ENCODE results near the gene CLSTN2. TPM values are rescaled to one million over a fixed set of nuclear protein-coding genes. Genes with fewer than 3 reads are reported as not detected.

The CLSTN2 gene
- total RNA-seq, 2 experiments from 2014 or later: not detected

DNA sequence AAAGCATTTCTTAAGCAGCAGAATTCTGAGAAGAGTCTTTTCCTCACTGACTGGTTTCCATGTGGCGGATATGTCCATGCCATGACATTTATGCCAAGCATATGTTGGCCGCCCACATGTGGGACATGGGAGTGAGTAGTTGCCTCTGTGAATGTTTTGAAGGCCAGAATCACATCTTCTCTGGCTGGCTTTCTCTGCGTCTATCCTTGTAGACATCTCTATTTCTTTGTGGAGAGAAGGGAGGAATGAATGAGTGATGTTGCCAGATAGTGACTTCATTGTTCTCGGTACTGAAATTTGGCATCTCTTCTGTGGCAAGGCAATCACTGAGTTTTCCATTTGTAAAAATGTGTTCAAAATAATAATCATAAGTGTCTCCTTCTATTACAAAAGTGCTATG is 316.0 kb downstream of the CLSTN2 start:
- ChIA-PET CTCF (no interaction called here), POLR2A (no interaction called here)

DNA sequence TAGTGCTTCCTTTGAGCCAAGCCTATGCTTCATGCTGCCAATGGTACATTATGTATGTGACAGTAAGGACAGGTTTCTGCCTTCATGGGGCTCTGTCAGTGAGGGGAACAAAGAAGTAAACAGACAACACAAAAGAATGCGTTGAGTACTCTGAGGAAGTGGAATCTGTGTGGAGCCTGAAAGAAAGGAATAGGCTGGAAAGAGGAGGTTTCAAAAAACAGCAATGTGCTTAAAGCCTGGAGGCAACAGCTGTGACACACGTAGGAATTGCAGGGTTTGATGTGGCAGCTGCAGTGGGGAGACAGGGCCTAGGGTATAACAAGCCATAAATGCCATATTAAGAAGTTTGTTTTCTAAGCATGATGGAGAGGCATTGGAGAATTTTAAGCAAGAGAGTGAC is 316.7 kb downstream of the CLSTN2 start:
- ChIA-PET POLR2A (no interaction called here), CTCF (no interaction called here)

DNA sequence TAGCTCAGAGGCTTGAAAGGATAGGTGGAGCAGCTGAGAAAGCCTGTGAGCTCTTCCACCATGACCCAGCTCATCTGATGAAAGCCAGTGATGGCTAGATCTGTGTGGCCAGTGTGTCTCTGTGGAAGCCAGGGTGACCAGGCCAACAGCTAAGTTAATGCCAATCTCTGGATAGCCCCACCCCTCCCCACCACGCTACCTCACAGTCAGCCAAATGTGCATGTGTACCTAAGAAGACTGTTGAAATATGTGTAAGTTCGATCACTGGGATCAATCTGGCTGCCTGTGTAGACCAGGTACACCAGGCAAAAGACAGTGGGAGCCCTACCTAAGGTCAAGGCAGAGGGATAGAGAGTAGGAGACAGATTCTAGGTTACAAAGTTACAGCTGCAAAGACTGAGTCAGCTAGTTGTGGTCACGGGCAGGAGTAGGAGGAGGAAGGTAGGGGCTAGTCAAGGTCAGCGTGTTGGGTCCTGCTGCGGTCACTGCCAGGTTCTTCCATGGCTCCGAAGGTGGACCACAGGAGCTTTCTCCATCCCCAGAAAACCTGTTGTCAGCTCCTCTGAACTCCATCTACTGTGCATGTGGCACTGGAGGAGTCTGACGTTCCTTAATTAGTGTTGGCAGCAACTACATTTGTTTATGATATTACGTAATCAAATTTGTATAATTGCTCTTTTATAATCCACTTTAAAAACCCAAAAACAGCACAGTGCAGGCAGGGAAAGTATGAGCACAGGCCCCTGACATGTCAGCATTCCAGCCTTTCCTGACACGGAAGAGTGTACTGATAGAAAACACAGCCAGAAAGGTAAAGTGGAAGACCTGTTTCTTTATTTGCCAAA is 318.0 kb downstream of the CLSTN2 start:
- ChIA-PET CTCF (no interaction called here), POLR2A (no interaction called here)

DNA sequence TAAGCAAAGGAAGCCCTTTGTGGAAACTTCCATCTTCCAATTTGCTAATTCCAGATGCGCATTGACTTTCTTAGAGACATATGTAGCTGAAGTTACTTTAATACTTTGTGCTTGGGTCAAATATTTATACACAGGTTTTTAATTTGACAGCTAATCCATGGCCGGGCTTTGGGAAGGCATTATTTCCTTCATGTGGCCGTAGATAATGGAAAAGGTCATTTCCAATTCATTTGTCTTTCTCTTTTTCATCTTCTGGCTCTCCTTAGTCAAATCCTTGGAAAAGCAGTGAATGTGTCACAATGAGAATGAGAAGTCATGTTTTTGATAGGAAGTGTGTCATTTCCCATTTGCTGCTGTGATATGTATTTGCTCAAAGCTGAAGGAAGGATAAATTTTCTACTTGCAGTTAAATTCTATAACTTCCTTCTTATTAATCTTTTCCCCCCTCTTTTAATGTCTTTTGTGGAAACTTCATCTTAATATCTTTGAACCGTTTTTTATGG is 323.3 kb downstream of the CLSTN2 start:
- CTCF ChIA-PET: no interaction called here
- POLR2A ChIA-PET: no interaction called here

DNA sequence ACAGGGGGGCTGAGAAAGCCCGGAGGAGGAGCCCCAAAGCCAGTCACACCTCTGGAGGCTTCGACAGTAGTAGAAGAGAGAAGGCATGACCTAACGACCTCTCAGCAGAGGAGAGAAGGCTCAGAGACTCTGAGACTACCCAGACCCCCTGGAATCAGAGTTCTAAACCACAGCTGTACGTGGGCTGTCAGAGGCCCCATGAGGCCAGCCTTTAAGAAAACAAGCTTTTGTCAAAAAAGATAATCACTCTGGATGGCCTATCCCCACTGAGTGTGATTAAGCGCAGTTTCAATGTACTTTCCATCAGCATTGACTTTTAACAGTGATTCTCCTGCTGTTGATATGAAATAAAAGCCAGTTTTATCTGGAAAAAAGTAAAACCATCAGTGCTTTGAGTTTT is 330.3 kb downstream of the CLSTN2 start:
- ChIA-PET POLR2A (no interaction called here), CTCF (no interaction called here)

DNA sequence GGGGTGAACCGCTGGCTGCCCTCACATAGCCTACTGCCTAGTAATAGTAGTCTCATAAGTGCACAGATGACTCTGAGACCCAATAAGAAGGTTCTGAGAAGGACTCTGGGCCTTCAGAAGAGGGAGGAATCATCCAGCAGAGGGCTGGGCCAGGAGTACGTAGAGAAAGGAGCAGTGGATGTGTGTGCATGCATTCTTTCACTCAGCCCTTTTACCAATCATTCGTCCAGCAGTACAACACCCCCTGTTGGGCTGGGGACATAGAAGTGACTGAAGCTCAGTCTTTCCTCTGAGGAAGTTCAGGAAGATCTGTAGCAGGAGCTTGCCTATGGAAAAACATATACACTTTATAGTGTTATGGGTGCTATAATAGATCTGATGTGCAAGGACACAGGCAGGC is 333.1 kb downstream of the CLSTN2 start:
- POLR2A ChIA-PET: no interaction called here
- CTCF ChIA-PET: no interaction called here

DNA sequence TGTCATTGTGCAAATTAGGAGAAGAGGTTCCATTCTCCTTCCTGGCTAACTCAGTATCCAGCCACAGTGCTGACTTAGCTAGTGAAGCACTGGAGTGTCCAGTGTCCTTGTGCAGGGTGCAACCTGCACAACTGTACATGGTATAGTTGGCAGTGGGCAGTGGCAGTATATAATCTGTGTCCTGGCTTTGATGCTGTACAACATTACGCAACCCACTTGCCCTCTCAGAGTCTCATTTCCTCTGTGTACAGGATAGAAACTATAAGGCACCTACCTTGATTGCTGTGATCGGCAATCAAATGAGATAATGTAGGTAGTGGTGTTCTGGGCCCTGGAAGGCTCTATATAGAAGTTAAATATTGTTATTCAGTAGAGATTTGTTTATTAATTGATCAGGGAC is 333.6 kb downstream of the CLSTN2 start:
- POLR2A ChIA-PET: no interaction called here
- CTCF ChIA-PET: no interaction called here

DNA sequence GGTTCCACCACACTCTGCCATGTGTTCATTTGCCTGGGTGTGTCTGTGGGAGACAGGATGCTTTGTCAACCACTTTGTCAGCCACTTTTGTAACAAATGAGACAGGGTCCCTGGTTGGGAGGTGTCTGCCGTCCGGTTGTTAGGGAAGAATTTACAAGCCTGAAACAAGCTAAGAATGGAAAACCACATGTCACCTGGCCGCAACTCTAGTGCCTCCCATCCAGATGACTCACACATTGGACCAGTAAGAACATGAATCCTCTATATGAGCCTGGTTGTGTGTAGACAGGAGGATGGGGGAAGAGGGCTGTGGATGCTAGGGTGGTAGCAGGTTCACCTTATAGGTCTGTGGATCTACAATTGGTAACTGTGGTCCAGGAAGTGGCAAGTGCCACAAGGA is 335.3 kb downstream of the CLSTN2 start:
- CTCF ChIA-PET: no interaction called here
- POLR2A ChIA-PET: no interaction called here

DNA sequence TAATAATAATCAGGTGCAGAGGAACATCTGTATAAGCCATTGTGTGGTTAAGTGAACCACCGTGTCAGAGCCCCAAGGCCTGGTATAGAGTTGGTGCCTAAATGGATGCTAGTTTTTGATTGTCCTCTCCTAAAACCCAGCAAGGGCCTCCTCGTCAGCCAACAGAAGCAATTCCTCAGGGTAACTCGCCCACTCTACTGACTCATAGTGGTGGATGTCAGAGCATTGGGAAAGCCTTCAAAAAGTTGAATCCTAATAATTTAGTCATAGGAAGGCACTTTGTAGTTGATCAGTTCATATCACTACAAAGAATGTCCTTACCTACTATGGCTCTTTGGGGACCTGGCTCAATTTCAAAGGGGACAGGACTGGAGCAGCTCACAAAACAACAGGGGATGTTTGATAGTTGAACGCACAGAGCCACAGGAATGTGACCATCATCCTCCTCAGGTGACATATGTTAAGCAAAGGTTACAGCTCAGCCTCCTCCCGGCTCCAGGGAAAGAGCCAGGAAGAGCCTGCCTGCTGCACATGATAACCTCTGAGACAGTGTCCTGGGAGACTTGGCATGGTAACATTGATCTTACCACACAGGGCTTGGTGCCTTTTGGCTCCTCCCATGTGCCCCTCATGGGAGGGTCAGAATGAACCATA is 338.7 kb downstream of the CLSTN2 start:
- POLR2A ChIA-PET: no interaction called here
- CTCF ChIA-PET: no interaction called here

DNA sequence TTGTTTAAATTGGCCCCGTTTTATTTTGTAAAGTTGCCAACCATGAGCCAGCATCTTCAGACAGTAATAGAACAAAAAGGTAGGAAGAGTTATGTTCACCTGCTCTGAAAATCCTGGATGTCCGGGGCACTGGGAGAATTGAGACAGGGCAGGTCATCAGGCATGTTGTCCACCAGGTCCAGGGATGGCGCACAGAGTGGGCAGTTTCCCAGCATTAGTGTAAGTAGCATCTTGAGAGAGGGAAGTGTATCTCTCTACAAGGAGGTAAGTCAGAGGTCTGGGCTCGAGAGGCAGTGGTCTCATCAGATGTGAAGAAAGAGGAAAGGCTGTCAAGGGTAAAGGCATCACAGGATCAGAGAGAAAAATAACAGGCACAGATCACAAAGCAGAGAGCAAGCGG is 339.4 kb downstream of the CLSTN2 start:
- POLR2A ChIA-PET: no interaction called here
- CTCF ChIA-PET: no interaction called here

DNA sequence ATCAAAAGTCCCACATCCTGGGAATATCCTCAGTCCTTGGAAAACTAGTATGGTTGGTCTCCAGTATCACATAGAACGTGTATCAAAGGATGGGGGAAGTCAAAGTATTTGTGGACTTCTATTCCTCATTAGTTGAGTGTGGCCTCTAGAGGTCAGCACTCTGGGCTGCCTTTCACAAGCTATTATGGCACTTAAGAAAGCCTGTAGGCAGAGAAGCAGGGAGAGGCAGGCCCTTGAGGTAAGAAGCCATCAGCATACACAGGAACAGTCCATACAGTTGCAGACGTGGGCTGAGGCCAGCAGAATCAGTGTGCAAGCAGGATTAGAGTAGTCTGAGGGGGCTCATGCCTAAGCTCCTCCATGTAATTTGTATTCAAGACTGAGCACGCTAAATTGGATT is 341.7 kb downstream of the CLSTN2 start:
- POLR2A ChIA-PET: no interaction called here
- CTCF ChIA-PET: no interaction called here

DNA sequence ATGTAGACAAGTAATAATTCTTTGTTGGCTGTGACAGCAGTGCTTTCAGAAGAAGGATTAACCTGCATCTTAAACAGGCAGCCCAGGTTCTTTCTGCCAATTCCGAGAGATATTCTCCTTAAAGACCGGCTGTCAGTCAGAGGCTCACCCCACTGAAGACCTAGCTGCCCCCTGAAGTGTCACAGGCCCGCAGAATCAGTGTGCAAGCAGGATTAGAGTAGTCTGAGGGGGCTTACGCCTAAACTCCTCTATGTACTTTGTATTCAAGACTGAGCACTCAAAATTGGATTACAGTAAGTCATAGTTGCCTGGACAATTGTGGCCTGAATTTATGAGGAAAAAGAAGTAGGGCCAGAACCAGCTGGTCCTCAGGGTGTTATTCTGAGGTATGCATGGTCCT is 342.9 kb downstream of the CLSTN2 start:
- ChIA-PET POLR2A (no interaction called here), CTCF (no interaction called here)

DNA sequence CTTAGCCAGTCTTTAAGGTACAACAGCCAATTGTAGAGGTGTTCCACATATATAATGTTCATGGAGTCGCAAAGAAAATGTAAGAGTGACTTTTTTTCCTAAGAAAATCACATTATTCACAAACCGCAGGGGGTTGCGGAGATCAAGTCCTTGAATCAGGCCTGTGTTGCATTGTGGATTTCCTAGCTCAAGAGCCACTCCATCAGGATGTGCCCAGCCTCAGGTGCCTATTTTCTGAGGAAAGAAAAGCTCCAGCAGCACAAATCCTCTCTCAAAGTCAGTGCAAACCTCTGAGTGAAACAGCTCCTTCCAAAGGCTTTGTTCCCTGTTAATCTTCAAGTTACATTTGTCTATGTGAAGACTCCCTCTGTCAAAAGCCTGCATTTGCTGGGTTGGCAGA is 349.4 kb downstream of the CLSTN2 start:
- POLR2A ChIA-PET: no interaction called here
- CTCF ChIA-PET: interaction anchor here (0.9 kb wide), 1 partner anchor 14 kb away, joined by 3 read pairs; no protein-coding TSS in a partner anchor

DNA sequence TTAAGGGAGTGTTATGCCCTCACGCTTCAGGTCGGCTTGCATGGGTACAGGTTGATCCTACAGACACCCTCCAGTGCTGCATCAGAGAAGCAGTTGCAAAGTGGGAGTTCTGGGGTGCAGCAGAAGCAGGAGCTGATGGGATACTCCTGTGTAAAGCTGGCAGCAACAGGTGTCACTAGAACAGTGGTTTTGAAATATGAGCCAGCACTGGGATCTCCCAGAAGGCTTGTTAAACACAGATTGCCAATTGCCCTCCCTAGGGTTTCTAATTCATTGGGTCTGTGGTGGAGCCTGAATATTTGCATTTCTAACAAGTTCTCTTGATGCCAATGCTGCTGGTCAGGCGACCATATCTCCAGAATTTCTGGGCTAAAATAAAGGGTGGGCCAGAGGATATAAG is 350.4 kb downstream of the CLSTN2 start:
- POLR2A ChIA-PET: no interaction called here

DNA sequence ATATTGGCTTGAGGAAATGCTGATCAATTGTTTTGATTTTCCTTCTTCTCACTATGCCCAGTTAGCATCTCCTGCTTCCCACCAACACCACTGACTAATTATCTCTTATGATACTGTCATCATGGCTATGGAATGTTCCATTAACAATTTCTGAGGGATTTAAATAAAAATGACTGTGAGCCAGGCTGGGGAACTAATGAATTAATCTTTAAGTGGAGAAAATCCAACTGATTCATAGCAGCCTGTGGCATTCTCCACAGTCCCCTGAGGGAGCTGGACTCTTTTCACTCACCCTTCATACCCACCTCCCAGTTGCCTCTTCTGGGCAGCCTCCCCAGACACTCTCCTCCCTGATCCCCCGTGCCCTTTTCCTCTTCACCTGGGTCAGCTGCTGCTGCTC is 353.6 kb downstream of the CLSTN2 start:
- ChIA-PET CTCF (no interaction called here), POLR2A (no interaction called here)

More for the DNA sequence above, 350.4 kb downstream of the CLSTN2 start:
- CTCF ChIA-PET: no interaction called here

DNA sequence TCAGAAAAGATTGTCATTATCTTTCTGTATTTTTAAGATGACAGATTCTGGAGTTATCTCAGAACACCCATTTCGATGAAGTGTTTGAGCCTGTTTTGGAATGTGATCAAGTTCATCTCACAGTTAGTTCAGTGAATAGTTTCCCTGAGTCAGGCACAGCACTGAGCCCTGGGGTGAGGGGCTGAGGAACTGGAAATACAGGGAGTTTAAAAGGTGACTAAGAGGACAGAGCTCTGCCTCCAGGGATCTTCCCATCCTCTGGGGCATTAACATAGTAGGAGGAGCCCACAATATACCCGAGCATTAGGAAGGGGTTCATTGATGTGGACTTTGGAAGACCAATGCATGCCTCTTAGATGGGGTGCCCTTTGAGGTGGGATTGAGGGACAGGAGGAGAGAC is 355.1 kb downstream of the CLSTN2 start:
- POLR2A ChIA-PET: no interaction called here
- CTCF ChIA-PET: no interaction called here

DNA sequence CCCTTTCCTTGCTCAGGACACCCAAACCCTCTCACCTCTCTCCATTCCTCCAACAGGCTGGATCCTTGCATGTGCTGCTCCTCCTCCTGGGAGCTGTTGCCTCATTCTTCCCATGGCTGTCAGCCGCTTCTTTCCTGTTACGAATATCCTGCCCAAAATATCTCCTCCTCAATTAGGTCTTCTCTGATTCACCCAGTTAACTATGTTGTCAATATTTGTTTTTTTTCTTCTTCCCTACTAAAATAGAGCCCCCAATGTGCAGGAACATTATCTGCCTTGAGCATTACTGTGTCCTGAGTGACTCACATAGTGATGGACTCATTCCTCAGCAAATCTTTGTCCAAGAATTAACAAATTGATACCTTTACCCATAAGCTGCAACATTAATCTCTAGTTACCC is 357.2 kb downstream of the CLSTN2 start:
- ChIA-PET POLR2A (no interaction called here), CTCF (no interaction called here)

DNA sequence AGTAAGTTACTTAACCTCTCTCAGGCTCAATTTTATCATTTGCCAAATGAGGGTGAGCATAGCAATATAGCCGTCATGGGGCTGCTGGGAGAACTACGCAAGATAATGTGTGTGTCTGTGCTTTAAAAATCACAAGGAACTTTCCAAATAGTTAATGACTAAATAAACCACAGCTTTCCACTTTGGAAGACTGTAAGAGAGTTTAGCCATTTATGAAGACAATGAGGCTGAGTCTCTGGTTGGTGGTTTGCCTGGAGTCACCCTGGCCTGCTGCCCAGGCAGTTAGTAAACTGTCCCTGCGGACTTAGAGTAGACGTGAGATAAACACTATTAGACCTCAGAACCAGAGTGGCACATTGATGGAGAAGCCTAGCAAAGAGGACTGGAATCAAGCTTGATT is 357.7 kb downstream of the CLSTN2 start:
- POLR2A ChIA-PET: no interaction called here
- CTCF ChIA-PET: no interaction called here

DNA sequence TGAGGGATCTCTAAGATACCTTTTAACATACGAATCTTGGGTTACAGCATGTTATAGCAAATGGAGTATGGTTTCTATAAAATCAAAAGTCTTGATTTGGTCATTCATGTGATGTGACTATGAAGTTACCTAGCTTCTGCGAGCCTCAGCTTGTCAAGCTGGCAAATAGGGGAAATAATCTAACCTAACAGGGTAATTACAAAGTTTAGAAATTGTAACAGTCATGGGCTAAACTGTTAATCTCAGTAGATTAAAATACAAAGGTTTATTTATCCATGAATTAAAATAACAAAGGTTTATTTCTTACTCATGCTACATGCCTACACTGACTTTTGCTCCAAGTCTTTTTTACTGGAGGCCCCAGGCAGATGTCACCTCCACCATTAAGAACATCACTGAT is 359.1 kb downstream of the CLSTN2 start:
- ChIA-PET POLR2A (no interaction called here), CTCF (no interaction called here)

DNA sequence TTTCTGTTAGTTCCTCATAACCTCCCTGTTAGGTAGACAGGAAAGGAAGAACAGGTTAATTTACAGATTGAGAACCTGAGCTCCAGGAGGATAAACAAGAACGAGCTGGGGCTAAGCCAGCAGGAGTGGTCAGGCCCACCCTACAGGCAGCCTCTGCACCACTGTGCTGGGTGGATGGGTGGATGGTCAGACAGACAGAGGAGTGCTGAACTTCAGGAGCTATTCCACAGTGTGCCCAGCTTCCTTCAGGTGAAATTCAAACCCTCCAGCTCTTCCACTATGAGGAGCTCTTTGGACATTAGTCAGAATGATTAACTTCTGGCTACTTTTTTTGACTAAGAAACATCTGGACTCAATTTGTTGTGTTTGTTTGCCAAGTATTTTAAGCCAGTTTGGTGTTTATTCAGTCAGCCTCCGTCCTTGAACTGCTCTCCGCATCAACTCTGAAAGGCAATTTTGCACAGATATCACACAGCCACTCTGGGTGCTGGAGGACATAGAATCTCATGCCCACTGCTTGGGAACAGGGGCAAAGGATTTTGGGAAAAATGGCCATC is 361.9 kb downstream of the CLSTN2 start:
- POLR2A ChIA-PET: no interaction called here
- CTCF ChIA-PET: no interaction called here

DNA sequence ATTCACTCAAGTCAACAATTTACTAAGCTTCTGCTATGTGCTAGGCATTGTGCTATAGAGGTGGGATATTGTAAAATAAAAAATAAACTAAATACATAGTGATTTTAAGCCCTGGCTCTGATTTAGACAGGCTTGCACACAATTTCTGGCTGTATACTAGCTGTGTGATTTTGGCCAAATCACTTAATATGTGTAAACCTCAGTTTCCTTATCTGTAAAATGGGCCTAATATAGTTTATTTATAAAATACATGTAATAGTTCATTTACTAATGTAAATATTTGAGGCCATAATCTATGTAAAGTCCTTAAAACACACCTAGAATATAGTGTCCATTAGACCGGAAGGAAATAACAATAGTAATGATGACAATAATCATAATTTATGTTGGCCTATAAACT is 363.1 kb downstream of the CLSTN2 start:
- ChIA-PET POLR2A (no interaction called here), CTCF (interaction anchor here (0.6 kb wide), 1 partner anchor 14 kb away, joined by 3 read pairs; no protein-coding TSS in a partner anchor)

Data from activated CD8-positive, alpha-beta memory T cell treated with anti-CD3 and anti-CD28 coated beads for 36 hours (primary cell).